NCI-H1105 (cell line): ENCODE measurements around the gene ECHDC1.
"Not testable (repeated sequence)": the region's sequence is repeated elsewhere in the genome, so short reads cannot be mapped to it uniquely, and the experiment has no call there.

Source experiments
- DNase-seq: peaks from one replicate; lab custom pipeline; 2025; lab: John Stamatoyannopoulos, UW

ECHDC1 gene, protein sequence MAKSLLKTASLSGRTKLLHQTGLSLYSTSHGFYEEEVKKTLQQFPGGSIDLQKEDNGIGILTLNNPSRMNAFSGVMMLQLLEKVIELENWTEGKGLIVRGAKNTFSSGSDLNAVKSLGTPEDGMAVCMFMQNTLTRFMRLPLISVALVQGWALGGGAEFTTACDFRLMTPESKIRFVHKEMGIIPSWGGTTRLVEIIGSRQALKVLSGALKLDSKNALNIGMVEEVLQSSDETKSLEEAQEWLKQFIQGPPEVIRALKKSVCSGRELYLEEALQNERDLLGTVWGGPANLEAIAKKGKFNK

DNA sequence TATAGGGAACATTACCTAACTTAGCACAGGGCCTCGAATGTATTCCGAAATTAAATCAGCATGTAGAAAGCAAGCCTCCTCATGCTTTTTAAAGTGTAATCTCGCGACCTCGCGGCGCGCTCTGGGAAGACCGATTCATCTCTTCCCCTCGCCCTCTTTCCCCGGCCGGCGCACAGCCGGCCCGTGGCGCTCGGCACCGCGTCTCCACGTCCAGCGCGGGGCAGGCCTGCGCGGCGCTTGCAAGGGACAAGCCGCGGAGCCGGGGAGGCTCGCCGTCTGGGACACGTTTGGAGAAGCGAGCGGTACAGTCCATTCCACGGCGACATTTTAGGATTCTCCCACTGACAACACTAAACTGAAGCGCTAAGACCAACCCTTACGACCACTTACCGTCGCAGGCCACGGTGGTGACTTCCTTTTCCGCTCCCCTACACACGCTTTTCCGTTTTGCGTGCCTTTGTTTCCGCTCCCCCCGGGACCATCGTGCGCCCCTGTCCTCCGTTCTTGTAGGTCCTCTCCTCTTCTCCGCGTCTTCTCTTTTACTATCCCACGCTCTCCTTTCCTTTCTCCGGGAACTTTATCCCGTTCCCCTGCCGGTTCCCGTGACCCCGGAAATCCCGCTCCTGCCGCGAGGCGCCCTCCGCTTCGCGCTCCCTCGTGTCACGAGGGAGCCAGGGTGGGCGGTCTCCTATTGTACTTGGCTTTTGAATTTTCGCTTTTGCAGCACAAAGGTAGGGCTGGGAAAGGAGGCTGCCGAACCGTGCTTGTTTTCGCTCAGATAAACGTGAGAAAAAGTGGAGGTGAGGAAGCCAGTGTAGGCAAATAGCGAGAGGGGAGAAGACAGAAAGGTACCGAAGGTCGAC lies at the start of gene ECHDC1:
Gene ECHDC1, minus strand, starts transcription at position 664 of the 863 bp plus-strand sequence. CDS start 12,581 bp downstream, outside the sequence.
- peak; percentile 76 for DNase-seq

DNA sequence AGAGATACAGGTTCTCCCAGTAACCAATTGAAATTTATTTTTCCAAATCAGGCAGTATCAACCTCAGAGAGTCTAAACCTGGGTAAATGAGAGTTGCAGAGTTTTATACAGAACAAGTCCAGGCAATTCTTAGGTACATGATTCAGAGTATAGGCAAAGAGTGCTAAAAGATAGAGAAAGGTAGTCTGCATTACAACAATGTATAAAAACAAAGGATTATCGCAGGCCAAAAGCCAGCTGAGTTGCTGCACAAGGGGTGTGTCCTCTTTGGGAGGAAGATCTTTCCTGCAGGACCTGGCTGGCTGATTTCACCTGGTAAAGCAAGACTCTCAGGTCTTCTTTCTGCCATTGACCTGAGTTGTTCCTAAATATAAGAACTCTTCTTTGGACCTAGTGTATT lies 48.9 kb upstream of the ECHDC1 start:
- DNase-seq = no peak

DNA sequence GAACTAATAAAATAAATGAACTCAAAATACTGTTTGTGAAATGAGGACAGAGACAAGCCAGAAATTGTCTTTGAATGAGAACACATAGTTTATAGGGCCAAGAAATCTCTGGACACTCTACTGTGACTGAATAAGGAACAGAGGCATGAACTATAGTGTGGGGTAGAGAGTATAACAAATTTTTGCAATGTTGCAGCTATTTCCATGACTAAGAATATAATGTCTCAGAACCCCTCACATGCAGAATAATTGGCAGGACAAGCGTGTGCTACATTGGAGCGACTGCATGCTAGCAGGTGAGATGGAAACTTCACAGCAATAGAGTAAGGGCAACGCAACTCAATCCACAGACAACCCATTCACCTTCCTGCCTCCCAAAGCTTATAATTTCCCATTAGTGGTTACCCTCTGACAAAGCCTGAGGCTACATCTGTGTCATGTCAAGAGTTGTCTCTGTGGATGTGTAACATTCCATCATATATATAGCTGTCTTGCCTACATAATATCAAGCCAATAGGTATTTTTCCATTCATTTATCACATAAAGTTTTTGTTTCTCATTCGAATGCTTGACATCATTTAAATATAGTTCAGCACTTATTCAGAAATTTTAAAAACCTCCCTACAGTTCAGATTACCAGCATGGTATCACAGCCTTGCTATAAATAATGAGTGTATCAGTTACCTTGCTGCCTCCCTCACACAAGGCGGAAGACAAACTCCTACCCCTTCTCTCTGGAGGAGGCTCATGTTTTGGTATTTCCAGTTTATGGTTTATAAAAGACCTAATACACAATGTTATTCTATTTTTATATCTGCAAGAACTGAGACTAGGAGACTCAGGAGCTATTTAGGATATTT lies 47.9 kb upstream of the ECHDC1 start:
- DNase-seq = no peak

DNA sequence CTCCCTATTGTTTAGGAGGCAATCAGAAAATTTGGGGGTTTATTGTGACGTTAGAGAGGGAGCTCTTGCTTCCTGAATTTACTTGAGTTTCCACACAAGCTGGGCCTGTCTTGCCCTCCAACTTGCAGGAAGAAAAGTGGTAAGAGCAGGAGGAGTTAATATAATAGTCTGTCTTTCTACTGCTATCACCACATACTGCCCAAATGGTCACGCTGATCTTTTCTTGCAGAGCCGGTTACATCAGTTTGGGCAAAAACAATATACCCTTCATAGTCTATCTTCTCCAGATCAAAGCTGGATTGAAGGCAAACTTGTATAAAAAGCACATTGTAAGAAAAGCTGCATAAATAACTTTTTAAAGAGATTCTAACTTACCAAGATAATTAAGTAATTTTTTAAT lies 46.3 kb upstream of the ECHDC1 start:
- no peak for DNase-seq

DNA sequence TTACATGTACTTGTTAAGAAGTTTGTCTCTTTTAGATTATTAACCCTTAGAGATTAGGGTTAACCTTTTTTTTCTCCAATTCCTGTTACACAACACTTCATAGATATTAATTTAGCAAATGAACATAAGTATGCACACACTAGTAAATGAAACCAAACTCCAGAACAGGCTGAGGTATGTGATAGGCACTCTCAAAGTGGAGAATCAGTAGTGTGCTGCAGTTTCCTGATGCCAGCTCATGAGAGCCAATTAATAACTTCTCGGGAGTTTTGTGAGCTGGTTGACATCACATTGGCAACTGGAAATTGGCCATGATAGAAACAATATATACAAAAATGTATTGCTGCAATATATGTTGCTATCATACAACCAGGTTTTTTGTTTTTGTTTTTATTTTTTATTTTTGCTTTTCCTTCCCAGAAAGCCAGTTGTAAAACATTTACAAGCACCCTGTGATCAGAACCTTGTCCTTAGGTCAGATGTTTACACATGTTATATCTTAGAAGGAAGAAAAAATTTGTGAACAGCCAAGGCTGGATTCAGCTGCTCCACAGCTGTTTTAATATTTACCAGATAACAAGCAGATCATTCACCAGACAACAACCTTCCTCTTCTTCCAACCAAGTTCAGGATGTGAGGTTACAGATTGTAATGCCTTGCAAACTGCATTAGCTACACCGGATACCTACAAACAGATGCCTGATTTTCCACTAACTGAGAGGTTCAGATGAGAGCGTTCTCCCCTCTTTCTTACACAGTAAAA lies 42.4 kb upstream of the ECHDC1 start:
- no peak for DNase-seq

DNA sequence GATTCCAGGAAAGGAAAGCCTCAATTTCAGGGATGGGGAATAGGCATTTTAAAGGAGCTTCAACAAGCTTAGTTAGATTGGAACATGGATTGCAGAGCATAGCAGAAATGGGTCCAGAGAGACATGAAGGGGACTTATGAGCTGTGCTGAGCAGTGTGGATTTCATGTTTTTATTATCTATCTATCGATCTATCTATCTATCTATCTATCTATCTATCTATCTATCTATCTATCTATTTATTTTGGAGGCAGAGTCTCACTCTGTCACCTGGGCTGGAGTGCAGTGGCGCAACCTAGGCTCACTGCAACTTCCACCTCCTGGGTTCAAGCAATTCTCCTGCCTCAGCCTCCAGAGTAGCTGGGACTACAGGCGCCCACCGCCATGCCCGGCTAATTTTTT lies 41.4 kb upstream of the ECHDC1 start:
- not testable (repeated sequence) for DNase-seq

DNA sequence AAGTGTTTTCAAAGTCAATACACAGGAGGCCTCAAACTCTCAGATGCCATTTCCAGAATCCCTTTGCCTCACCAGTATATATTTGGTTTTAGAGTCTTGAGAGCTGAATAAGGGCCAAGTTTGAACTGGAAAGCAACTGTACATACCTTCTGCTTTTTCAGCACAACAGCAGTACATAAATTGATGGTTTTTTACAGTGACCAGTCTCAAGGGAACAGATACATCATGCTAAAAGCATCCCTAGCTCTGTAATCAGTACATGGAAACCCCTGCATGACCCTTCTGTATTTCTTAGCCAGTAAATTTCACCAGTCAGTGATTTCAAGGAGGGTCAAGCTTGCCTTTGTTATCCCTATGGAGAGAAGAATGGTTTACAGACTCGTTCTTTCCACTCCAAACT lies 40.6 kb upstream of the ECHDC1 start:
- DNase-seq = no peak

DNA sequence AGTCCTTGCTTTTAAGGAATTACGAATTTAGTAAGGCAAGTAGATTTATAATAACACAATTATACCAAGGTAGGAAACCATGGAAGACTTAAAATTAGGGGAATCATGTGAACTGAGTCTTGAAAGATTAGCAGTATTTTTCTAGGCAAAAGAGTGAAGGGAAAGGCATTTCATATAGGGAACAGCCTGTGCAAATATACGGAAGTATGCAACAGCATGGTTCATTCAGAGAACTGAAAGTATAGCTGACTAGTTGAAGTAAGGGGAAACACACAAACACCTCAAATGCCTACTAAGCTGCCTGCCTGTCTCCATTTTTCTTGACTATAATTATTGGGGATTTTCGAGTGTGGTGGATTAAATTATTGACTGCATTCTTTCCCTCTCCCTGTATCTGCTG lies 39.0 kb upstream of the ECHDC1 start:
- no peak for DNase-seq

DNA sequence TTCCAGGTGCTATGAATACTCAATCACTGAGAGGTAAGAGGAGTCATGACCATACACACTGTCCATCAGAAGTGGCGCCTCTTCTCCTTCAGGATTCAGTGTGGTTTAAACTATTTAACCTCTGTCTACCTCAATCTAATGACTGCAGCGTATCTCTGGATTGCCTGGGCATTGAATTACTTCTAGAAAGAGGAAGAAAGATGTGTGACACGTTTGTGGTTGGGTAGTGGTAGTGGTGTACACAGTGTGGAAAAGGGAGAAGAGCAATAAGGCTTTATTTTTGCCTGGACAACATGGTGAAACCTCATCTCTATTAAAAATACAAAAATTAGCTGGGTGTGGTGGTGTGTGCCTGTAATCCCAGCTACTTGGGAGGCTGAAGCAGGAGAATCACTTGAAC lies 38.0 kb upstream of the ECHDC1 start:
- no peak for DNase-seq

DNA sequence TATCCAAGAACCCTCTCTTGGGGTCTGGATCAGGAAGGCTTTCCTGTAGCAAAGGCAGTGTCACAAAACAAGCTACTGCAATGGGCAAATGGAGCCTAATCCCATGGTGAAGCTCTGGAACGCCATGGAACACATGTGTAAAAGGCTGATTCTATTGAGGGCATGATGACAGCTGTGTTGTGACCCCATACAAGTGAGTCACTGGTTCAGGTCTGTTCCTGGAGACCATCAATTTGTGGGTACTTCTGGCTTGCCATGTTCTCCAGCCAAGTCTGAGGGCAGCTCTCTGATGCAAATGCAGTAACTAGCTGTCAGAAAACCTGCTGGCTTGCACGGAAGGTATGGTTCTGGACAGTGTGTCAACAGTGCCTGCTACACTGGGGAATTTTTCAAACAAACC lies 33.3 kb upstream of the ECHDC1 start:
- DNase-seq = no peak

DNA sequence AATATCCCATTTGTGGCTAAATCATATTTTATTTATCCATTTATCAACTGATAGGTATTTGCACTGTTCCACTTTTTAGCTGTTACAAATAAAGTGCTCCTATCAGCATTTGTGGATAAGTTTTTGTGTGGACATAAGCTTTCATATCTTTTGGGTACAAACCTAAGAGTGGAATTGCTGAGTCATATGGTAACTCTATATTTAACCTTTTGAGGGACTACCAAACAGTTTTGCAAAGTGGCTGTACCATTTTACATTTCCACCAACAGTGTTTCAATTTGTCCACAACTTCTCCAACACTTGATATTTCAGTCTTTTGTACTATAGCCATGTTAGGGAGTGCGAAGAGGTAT lies 23.6 kb upstream of the ECHDC1 start:
- DNase-seq = no peak

DNA sequence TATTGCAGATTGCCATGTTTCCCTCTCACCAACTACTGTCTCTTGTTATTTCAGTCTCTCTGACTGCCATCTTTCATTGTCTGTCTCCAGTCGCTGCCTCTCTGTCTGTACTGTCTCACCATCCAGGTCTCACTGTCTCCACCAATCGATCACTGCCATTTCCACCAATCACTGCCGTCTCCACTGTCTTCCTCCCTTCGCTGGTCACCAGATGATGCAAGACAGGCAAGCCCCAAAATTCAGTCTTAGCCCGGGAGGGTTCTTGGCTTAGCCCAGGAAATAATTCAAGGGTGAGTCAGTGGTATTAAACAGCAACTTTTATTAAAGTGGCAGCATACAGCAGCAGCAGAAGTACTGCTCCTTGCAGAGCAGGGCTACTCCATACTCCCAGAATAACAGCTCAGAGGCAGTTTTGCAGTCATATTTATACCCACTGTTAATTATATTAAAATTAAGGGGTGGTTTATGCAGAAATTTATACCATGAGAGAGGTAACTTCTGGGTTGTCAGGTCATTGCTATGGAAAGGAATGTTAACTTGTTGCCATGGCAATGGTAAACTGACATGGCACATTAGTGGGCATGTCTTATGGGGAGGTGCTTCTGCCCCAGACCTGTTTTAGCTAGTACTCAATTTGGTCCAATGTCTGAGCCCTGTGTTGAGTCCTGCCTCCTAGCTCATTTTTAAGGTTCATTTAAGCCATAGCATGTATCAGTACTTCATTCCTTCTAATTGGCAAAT lies 23.0 kb upstream of the ECHDC1 start:
- DNase-seq = no peak

DNA sequence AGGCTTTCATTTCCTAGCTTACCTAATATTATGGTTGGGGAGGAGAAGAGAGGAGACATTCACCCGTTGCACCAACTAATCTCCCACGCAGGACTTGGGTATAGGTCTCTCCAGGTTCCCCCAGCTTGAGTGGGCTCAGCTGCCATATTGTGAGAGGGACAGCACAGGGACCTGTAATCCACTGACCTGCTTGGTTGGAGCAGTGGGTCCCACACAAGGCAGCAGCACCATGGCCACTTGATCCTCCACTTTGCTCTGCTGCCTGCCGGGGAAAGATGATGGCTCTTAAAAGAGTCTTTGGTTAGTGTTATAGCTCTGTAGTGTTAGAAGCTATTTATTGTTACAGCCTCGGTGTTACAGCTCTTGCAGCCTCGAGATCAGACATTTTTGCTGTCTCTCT lies 22.5 kb upstream of the ECHDC1 start:
- DNase-seq = no peak

DNA sequence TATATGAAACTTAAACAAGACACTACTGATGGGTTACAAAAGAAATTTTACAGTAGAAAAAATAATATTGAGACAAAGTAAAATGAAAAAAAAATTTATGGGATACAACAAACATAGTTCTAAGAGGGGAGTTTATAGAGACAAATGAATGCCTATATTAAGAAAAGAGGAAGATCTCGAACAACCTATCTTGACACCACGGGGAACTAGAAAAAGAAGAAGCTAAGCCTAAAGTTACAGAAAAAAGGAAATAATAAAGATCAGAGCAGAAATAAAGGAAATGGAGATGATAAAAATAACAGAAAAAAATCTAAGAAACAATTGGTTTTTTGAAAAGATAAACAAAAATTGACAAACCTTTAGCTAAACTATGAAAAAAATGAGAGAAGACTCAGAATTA lies 9.1 kb upstream of the ECHDC1 start:
- DNase-seq = no peak

DNA sequence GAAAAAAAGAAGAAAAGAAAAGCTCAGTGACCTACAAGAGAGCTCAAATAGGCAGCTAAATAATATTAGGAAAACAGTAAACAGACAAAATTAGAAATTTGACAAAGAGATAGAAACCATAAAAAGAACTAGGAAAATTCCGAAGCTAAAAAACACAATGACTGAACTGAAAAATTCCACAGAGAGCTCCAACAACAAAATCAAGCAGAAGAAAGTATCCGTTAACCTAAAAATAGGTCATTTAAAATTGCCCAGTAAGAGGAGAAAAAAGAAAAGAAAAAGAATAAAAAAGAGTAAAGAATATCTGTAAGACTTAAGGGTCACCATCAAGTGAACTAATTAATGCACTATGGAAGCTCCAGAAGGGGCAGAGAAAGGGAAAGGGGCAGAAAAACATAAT lies 6.6 kb upstream of the ECHDC1 start:
- DNase-seq = no peak

DNA sequence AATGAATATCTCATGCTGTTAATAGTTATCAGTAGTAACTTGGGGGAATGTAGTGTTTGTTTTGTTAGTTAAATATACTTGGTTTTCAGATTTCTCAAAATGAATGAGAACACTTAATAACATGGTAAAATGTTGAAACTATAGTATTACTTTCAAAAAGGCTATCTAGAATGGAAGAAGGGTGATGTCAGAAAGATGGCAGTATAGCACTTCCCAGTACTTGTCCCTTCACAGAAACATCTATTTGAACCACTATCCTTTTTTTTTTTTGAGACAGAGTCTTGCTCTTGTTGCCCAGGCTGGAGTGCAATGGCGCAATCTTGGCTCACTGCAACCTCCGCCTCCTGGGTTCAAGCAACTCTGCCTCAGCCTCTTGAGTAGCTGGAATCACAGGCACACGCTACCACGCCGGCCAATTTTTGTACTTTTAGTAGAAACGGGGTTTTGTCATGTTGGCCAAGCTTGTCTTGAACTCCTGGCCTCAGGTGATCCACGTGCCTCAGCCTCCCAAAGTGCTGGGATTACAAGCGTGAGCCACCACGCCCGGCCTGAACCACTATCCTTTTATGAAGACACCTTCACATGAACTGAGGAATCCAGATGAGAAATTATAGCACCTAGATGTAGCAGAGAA lies 4.7 kb upstream of the ECHDC1 start:
- DNase-seq = no peak

DNA sequence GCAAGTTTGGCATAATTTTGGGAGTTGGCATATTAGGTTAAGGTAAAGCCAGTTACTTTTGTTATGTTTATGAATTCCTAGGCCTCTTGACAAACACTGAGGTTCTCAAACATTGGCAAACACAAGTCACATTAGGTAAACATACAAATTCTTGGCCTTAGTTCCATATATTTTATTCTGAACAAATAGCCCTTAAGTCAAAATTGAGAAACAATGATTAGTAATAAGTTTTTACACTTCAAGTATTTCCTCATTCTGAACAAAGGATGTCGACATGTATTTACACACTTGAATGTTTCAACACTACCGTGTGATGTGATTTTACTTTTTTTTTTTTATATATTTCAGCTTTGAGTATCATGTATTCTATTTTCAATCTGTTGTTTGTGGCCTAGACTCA lies 3.8 kb upstream of the ECHDC1 start:
- no peak for DNase-seq

DNA sequence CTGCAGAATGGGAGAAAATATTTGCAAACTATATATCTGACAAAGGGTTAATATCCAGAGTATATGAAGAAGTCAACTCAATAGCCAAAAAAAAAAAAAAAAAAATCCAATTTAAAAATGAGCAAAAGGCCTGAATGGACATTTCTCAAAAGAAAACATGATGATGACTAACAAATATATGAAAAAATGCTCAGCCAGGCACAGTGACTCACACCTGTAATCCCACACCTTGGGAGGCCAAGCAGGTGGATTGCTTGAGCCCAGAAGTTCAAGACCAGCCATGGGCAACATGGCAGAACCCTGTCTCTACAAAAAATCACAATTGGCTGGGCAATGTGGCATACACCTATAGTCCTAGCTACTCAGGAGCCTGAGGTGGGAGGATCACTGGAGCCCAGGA lies 2.1 kb upstream of the ECHDC1 start:
- no peak for DNase-seq

DNA sequence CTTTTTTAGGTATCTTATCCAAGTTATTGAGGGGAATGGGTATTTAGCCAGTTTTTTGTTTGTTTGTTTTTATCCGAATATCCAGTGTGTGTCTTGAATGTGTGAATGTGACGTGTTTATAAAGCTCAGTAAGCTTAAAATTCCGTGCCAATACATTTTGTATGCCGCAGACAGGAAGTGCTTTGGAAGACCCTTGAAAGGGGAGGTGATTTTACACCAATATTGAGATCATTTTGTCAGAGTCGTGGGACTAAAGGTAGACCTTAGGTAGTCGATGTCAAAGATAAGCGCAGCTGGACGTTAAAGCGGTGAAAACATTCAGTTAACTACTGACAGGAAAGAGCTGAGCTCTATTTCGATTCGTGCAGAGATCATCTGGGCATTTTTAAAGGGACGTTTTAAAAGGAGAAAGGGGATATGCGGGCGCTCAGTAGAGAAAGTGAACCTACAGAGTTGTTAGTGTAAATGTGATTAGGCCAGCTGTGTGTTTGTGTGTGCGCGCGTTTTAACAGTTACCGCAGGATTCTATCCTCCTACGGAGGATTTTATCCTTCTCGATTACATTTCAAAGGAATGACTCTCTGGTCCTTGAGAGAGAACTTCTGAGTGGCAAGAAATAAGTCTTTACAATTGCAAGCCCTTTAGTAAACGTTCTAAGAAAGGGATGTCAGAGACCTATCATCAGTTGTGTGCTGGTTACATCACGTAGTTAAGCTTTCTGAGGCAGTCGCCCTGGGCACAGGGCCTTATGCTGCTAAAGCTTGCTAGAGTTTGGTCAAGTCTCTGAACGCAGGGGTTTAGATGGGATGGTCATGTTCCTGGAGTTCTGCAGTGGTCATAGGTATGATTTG lies 625 bp upstream of the ECHDC1 start:
- DNase-seq = no peak
